HG03378 (cell line): Measurements from ENCODE around the gene WRAP53.

ENCODE experiments used
- ATAC-seq: cut with Tn5 transposase; IDR thresholded peaks from one replicate; pipeline ENCODE4 v1.9.1; 2021; ENCODE audit warnings: mild to moderate bottlenecking, moderate library complexity; ENCODE audit not compliant: unreplicated experiment

The WRAP53 gene

DNA sequence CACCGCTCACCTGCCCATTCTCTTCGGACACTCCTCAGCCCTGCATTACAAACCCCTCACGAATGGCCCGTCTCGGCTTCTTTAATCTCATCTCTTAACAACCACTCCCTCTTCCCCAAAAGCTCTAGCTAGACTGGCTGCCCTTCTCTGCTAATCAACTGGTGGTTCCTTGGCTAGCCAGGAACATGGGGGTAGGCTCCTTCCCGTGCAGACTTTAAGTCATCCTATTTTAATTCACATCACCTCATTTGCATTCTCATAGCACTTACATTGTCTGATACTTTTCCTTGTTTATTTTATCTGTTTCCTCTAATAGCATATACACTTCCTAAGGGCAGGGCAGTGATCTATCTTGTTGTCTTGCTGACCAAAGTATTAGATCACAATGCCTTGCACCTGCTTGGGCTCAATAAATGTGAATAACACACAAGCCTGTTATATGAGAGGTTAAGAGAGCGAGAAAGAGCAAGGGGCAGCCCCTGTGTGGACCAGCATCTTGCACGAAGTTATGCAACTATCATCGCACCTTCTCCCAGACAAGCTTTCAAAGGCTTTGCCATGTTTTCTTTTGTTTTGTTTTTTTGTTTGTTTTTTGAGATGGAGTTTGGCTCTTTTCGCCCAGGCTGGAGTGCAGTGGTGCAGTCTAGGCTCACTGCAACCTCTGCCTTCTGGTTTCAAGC is 10.7 kb upstream of the WRAP53 start:
- no peak for ATAC-seq

DNA sequence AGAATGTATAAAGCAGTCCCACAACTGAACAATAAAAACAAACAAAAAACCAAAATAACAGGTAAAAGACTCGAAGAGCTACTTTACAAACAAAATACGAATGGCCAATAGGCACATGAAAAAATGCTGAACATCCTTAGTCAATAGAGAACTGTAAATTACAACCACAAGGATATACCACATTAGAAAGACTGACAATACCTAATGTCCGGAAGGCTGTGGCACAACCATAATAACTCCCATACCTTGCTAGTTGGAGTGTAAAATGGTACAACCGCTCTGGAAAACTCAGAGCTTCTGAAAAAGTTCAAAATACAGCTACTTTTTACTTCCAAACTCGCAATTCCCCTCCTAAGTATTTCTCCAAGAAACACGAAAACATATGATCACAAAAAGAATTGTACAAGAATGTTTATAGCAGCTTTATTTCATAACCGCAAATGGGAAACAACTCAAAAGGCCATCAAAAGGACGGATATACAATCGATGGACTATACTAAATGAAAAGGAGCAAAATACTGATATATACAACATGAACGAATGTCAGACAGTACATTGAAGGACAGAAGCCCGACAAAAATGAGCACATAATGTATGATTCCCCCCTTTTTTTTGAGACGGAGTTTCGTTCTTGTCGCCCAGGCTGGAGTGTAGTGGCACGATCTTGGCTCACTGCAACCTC is 3.3 kb upstream of the WRAP53 start:
- ATAC-seq: no peak

DNA sequence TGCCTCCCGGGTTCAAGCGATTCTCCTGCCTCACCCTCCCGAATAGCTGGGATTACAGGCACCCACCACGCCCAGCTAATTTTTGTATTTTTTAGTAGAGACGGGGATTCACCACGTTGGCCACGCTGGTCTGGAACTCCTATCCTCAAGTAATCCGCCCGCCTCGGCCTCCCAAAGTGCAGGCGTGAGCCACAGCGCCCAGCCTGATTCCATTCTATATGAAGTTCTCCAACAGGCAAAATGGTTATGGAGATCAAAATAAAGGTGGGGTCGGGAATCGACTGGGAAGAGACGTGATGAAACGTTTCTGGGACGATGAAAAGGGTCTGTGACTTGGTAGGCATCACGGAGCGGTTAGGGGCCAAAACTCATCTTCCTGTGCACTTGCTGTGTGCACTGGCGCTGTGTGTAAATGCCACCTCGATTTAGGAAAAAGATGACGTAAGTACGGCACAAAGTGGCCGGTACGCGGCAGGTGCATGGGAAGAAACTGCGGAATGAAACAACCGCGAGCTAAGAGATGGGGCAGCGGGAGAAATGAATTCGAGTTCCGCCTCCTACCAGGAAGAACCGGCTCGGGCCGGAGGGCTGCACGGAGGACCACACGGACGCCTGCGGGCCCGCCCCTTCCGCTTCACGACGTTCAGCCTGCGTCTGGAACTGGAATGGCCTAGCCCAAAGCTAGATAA is 2.6 kb upstream of the WRAP53 start:
- peak; percentile 45 for ATAC-seq

DNA sequence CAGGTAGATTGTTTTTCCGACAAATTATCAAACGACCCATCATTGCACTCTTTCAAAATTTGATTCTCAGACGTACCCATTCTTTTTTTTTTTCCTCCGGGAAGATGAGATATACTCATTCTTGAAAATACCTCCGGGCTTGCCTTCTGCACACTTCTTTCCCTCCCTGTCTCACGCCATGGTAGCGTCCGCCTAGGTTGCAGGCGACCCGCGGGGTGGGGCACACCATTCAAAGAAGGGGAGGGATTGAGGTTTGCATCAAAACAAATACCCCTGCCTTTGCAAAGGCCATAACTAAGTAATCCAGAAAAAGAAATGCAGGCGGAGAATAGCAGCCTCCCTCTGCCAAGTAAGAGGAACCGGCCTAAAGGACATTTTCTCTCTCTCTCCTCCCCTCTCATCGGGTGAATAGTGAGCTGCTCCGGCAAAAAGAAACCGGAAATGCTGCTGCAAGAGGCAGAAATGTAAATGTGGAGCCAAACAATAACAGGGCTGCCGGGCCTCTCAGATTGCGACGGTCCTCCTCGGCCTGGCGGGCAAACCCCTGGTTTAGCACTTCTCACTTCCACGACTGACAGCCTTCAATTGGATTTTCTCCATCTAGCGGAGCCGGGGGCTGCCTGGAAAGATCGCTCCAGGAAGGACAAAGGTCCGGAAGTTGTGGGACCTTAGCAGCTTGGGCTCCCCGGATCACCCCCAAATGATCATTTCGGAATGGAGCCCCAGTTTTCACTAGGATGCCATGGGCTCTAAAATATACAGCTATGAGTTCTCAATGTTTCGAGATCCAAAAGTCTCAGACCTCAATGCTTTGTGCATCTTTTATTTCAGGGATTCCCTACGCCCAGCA is 1.8 kb upstream of the WRAP53 start:
- ATAC-seq: peak; percentile 46

DNA sequence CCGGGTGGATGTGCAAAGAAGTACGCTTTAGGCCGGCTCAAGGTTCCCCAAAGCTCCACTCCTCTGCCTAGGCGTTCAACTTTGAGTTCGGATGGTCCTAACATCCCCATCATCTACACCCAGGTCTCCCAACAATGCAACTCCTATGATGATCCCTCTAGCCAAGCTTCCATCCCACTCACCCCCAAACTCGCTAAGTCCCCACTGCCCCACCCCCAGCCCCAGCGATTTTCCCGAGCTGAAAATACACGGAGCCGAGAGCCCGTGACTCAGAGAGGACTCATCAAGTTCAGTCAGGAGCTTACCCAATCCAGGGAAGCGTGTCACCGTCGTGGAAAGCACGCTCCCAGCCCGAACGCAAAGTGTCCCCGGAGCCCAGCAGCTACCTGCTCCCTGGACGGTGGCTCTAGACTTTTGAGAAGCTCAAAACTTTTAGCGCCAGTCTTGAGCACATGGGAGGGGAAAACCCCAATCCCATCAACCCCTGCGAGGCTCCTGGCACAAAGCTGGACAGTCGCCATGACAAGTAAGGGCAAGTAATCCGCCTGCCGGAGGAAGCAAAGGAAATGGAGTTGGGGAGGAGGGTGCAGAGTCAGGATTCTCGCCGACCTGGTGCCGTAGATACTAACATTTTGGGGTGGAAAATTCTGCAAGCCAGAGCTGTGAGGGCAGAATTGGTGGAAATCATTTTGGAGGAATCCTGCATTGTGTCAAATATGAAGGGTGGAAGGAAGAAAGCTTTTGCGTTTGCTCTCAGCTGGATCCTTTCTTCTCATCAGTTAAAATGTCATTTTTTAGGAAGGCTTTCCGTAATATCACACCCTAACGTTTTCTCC is 987 bp upstream of the WRAP53 start, which contains the start of gene TP53:
Gene TP53, minus strand, starts transcription at position 419 of the 836 bp plus-strand sequence. CDS start 10,896 bp downstream, outside the sequence.
- no peak for ATAC-seq

DNA sequence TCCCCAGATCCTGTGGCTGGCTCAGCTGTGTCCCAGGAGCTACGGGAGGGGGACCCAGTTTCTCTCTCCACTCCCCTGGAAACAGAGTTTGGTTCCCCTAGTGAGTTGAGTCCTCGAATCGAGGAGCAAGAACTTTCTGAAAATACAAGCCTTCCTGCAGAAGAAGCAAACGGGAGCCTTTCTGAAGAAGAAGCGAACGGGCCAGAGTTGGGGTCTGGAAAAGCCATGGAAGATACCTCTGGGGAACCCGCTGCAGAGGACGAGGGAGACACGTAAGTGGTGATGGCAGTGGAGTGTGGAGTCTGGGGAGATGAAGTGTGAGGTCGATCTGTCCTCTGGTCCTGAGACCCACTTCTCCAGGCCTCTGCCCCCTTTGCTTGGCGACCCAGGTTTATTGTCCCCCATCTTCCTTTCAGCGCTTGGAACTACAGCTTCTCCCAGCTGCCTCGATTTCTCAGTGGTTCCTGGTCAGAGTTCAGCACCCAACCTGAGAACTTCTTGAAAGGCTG is 585 bp downstream of the WRAP53 start:
- ATAC-seq: no peak

DNA sequence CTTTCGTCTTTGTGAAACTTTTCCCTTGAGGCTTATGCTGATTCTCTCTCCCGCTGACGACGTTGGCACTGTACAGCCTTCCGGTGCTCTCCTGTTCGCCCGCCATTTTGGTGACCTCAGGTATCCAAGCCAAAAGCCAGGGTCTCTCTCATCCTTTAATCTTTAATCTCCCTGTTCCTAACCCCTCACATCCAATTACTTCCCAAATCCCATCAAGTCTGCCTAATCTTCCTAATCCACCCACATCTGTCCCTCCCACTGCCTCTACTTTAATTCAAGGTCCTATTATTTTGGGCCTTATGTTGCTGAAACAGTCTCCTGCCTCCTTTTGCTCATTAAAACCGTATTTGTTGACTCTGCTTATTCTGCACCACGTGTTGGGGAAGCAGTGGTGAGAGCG is 7.3 kb downstream of the WRAP53 start:
- ATAC-seq: no peak

DNA sequence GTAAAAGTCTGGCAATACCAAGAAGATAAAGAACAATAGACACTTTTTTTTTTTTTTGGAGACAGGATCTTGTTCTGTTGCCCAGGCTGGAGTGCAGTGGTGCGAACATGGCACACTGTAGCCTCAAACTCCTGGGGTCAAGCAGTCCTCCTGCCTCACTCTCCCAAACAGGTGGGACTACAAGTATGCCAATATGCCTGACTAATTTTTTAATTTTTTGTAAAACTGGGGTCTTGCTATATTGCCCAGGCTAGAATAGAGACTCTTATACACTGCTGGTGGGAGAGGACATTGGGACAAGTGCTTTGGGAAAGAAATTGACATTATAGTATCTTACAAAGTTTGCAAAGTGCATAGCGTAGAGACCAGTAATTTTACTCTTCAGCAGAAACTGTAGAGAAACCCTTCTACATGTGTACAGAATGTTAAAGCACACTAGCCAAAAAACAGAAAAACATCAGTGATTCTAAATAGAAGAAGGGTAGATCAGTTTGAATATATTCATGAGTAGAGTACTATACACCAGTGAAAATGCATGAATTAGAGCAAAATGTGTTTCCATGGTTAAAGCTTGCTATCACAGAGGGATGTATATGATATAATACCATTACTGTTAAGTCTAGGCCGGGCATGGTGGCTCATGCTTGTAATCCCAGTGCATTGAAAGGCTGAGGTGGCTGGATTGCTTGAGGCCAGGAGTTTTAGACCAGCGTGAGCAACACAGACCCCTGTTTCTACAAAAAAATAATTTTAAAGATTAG is 9.7 kb downstream of the WRAP53 start:
- no peak for ATAC-seq

DNA sequence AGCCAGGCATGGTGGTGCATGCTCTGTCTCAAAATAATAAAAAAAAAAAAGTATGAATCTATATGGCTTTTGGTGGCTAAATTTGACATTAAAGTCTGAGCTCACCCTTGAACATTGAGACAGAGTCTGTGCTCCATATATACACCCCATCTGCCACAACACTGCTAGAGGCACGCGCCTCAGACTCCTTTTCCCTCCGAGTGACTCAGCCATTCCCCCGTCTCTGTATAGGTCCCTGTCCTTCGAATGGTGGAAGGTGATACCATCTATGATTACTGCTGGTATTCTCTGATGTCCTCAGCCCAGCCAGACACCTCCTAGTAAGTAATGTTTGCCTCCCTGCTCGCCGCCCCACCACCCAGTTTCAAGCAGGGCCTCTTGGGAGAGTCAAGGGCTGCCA is 12.2 kb downstream of the WRAP53 start:
- no peak for ATAC-seq

DNA sequence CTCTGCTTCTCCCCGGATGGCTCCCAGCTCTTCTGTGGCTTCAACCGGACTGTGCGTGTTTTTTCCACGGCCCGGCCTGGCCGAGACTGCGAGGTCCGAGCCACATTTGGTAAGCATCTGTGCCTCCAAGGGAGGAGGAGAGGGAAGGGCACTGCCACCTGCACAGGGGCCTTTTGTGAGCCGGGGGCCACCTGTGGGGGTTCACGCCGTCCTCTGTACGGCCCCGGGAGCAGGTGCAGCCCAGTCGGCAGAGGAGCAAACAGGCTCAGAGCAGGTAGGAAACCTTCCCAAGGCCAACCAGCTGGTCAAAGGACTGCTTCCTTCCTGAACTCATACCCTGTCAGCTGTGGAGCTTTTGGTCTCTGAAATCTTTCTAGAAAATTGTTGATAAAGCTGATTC is 13.4 kb downstream of the WRAP53 start:
- ATAC-seq: no peak

DNA sequence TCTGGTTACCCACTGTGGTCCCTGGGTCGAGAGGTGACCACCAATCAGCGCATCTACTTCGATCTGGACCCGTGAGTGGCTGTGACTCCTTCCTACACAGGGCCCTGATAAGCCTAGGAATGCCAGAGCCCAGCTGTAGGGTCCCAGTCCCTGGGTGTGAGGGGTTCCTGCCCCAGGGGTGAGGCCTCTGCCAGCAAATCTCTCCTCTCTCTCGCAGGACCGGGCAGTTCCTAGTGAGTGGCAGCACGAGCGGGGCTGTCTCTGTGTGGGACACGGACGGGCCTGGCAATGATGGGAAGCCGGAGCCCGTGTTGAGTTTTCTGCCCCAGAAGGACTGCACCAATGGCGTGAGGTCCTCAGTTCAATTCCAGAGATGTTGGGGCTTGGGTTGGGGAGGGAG is 14.5 kb downstream of the WRAP53 start:
- ATAC-seq: no peak

DNA sequence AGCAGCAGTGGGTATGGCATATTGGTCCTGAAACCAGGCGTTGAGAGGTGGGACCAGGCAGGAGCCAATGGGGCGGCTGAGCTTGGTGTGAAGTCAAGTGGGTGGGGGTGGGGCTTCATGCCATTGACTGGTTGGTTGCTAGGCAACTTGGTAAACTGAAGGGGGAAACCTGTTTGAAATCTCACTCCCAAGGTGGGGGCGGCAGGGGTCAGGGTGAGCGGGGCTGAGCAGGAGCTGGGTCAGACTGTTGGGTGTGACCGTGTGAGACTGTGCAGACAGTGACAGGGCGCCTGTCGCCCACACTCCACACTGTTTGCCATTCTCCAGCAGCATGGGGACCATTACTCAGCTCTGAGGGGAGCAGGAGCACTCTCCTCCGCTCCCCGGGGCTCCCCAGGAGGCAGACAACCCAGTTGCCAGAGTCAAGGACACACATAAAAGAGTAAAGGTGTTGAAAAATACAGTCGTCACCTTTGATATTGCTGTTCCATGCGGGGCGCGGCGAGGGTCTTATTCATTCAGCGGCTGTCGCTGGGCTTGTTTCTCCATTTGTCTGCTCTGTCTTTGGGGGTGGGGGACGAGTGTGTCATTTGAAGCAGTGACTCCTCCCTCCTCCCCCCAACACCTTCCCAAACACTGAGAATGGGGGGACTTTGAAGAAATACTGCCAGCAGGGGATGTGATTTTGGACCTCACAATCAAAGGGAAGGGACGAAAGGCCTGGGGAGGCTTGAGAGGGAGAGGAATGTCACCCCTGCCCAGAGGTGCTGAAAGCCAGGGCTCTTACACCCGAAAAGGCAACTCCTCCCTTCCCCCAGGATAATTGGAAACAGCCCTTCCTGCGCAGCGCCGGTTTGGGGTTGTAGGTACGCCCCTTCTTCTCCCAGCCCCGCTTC is 15.6 kb downstream of the WRAP53 start:
- no peak for ATAC-seq

DNA sequence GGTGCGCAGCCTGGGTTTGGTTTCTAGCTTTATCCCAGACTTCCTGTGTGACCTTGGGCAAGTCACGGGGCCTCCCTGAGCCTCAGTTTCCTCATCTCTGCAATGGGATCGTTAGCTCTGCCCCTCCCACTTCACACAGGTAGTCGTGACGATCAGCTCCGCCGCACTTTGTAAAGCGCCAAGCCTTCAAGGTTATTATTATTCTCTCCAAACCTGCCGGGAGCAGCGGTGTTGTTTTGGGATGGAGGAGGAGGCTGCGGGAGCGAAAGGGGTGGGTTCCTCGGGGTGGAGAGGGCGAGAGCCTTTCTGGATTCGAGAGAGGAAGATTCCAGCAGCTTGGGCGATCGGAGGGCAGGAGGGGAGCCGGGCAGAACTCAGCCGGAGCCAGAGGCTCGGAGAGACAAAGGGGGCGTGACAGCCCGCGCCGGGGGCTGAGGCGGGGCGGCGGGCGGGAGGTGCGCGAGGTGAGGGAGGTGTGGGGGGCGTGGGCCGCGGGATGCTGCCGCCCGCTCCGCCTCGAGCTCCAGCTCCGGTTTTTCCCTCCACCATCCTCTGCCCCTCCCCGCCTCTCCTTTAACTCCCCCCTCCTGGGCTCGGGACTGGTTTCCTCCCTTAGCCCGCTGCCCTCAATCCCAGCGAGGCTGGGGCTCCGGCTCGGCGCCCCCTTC is 16.5 kb downstream of the WRAP53 start, which contains the start of gene EFNB3:
Gene EFNB3, plus strand, starts transcription at position 602 of the 668 bp plus-strand sequence. CDS start 397 bp downstream, outside the sequence.
- no peak for ATAC-seq

DNA sequence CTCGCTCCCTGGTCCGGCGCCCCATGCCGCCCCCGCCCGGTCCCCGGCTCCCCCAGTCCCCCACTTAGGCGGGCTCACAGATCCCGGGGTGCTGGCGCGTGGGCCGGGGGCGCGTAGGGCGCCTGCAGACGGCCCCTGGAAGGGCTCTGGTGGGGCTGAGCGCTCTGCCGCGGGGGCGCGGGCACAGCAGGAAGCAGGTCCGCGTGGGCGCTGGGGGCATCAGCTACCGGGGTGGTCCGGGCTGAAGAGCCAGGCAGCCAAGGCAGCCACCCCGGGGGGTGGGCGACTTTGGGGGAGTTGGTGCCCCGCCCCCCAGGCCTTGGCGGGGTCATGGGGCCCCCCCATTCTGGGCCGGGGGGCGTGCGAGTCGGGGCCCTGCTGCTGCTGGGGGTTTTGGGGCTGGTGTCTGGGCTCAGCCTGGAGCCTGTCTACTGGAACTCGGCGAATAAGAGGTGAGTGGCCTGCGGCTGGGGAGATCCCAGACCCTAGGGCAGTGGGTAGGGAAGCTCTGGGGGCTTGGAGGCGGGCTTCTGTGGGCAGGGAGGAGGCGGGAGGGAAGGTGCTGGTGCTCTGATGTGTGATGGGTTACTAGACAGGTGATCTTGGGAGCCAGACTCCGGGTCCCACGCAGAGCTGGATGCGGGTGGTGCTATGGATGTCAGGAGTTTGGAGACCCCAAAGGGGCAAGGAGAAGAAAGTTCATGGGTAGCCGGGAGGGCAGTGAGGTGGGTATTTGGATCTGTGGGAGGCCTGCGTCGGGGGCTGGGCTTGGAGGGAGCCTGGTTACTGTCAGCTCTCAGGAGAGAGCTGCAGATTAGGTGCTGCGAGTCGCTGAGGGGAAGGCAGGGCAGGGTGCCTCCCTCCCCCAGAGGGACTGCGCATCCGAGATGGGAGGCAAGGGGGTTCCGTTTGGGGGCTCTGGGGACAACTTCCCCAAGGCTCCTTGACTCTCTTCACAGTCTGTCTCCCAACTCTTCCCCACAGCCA is 17.3 kb downstream of the WRAP53 start:
- no peak for ATAC-seq

DNA sequence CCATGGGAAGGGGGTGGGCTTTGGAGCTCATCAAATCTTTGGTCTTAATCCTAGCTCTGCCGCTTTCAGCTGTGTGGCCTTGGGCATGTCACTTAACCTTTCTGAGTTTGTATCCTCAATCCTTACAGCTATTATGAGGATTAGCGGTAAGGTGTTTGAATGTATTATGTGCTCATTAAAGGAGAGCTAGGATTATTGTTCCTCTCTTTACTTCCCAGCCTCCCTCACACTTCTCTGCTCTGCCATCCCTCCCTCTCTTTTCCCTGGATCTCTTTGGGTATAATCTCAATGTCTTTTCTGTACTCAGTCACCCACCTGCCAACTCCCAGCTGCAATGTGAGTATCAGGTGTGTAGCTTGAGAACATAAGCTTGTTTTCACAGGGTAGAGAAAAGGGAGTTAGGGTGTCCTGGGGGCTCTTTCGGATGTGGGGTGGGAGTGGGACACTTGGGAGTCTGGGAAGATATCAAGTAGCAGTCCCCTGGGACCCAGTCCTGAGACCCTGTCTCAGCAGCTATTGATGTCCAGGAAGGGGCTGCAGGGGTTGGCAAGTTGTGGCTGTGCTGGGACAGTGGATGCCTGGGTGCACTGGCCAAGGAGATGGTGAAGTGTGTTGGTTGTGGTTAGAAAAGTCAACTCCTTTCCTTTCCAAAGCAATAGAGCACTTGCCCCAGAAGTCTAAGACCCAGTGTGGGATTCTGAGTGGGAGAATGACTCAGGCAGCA is 18.5 kb downstream of the WRAP53 start:
- ATAC-seq: no peak

DNA sequence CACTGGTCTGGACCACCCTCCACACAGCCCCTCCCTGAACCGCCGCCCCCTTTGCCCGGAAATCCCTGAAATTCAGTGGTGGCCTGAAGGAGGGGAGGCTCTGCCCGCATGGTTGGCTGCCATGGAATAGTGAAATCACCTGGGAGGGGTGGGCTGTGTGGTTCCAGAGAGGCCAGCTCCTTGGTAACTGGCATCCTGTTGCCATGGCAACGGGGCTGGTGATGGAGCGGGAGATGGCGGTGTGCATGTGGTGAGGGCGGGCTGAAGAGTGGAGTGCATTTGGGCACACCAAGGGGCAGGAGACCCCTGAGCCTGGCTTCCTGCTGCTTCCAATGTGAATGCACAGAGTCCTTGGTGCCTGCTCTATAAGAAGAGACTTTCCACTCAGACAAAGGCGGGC is 19.2 kb downstream of the WRAP53 start:
- no peak for ATAC-seq
